HG03135 (cell line): Measurements from ENCODE around the gene NUDT21.

Source experiments
- ATAC-seq: cut with Tn5 transposase; IDR thresholded peaks from one replicate; pipeline ENCODE4 v1.9.1; 2021; ENCODE audit warnings: mild to moderate bottlenecking, moderate library complexity; ENCODE audit not compliant: unreplicated experiment

The NUDT21 gene

GRCh38 chr16:56463153-56463552 lies 12.0 kb upstream of the NUDT21 start:
- no peak for ATAC-seq

GRCh38 chr16:56462064-56462796 lies 11.1 kb upstream of the NUDT21 start:
- no peak for ATAC-seq

GRCh38 chr16:56460101-56460500 lies 9.0 kb upstream of the NUDT21 start:
- ATAC-seq: no peak

- ATAC-seq: no peak
These were observed 6.9 kb upstream of the NUDT21 start for GRCh38 chr16:56457927-56458470.

- ATAC-seq: peak; percentile 39
These were observed 889 bp upstream of the NUDT21 start for GRCh38 chr16:56451753-56452689.

- ATAC-seq: no peak
These were observed 702 bp downstream of the NUDT21 start for GRCh38 chr16:56450275-56450985.

- ATAC-seq: no peak
These were observed 3.1 kb downstream of the NUDT21 start for GRCh38 chr16:56448005-56448404.

GRCh38 chr16:56447286-56447685 lies 3.8 kb downstream of the NUDT21 start:
- no peak for ATAC-seq

GRCh38 chr16:56438038-56438437 lies 13.1 kb downstream of the NUDT21 start:
- ATAC-seq: no peak

- ATAC-seq: no peak
These were observed 14.9 kb downstream of the NUDT21 start for GRCh38 chr16:56436258-56436657.

GRCh38 chr16:56428091-56428490 lies 23.0 kb downstream of the NUDT21 start:
- ATAC-seq: no peak

GRCh38 chr16:56426585-56426984 lies 24.5 kb downstream of the NUDT21 start:
- no peak for ATAC-seq

GRCh38 chr16:56425439-56425832 lies 25.7 kb downstream of the NUDT21 start, which contains the start of gene AMFR:
TSS of gene AMFR (minus strand) at chr16:56425545. CDS start at chr16:56425327, 218 bp downstream.
- ATAC-seq: peak; percentile 72

GRCh38 chr16:56424791-56425438 lies 26.2 kb downstream of the NUDT21 start:
- ATAC-seq: peak; percentile 34

- no peak for ATAC-seq
These were observed 26.7 kb downstream of the NUDT21 start for GRCh38 chr16:56424404-56424764.

GRCh38 chr16:56423584-56424403 lies 27.3 kb downstream of the NUDT21 start:
- peak; percentile 28 for ATAC-seq

GRCh38 chr16:56422896-56423441 lies 28.2 kb downstream of the NUDT21 start:
- no peak for ATAC-seq

GRCh38 chr16:56421976-56422669 lies 29.0 kb downstream of the NUDT21 start:
- no peak for ATAC-seq

GRCh38 chr16:56421313-56421712 lies 29.8 kb downstream of the NUDT21 start:
- no peak for ATAC-seq
